Hepatocyte (in vitro differentiated cells): ENCODE measurements around the gene CMTM8. TPM values are rescaled to one million over a fixed set of nuclear protein-coding genes. Genes with fewer than 3 reads are reported as not detected.

Source experiments
- DNase-seq: peaks from one replicate; pipeline ENCODE4 v3.0.0-alpha.2; 2016; ENCODE audit warnings: low spot score
- H2AFZ ChIP-seq: fragments of 200-600 bp; sonication (generic); 2 replicates; pipeline ENCODE4 v1.6.0; 2016; ENCODE audit warnings: antibody characterized with exemption, mild to moderate bottlenecking
- H3K27ac ChIP-seq: fragments of 200-600 bp; sonication (generic); 2 replicates; pipeline ENCODE4 v1.5.1; 2016; ENCODE audit warnings: mild to moderate bottlenecking
- H3K27me3 ChIP-seq: fragments of 200-600 bp; sonication (generic); 2 replicates; pipeline ENCODE4 v1.6.1; 2016
- H3K36me3 ChIP-seq: fragments of 200-600 bp; sonication (generic); replicated peaks from 2 replicates; pipeline ENCODE4 v1.5.1; 2016; ENCODE audit warnings: low read depth; ENCODE audit not compliant: insufficient read depth
- H3K4me1 ChIP-seq: fragments of 200-600 bp; sonication (generic); 2 replicates; pipeline ENCODE4 v1.5.1; 2016; ENCODE audit warnings: mild to moderate bottlenecking, moderate library complexity; ENCODE audit not compliant: insufficient read depth
- H3K4me2 ChIP-seq: fragments of 200-600 bp; sonication (generic); 2 replicates; pipeline ENCODE4 v1.6.0; 2016
- H3K4me3 ChIP-seq: fragments of 200-600 bp; sonication (generic); 2 replicates; pipeline ENCODE4 v1.5.1; 2016; ENCODE audit warnings: mild to moderate bottlenecking
- H3K79me2 ChIP-seq: fragments of 200-600 bp; sonication (generic); 2 replicates; pipeline ENCODE4 v1.6.0; 2017; ENCODE audit warnings: mild to moderate bottlenecking
- H3K9me2 ChIP-seq: fragments of 200-600 bp; sonication (generic); replicated peaks from 2 replicates; pipeline ENCODE4 v1.6.0; 2017; ENCODE audit warnings: mild to moderate bottlenecking; ENCODE audit not compliant: insufficient read depth
- H3K9me3 ChIP-seq: fragments of 200-600 bp; sonication (generic); 2 replicates; pipeline ENCODE4 v1.5.1; 2016; ENCODE audit warnings: low read depth, mild to moderate bottlenecking
- H4K20me1 ChIP-seq: fragments of 200-600 bp; sonication (generic); 2 replicates; pipeline ENCODE4 v1.6.0; 2016; ENCODE audit warnings: mild to moderate bottlenecking; ENCODE audit not compliant: insufficient read depth, poor library complexity, severe bottlenecking
- EZH2 ChIP-seq: fragments of 200-600 bp; sonication (generic); IDR thresholded peaks from 2 replicates; pipeline ENCODE4 v1.6.1; 2016; ENCODE audit warnings: antibody characterized with exemption, mild to moderate bottlenecking, borderline replicate concordance
- EZH2phosphoT487 ChIP-seq: fragments of 200-600 bp; sonication (generic); IDR thresholded peaks from one replicate; pipeline ENCODE4 v1.6.1; 2018; ENCODE audit warnings: antibody characterized with exemption, mild to moderate bottlenecking, low read depth, moderate library complexity; ENCODE audit not compliant: unreplicated experiment, severe bottlenecking
- WGBS: methylation state at CpG from one replicate; pipeline ENCODE4 v1.1.6; 2016; ENCODE audit warnings: low lambda C conversion rate; ENCODE audit errors: missing lambda C conversion rate; 5-methylcytosine and 5-hydroxymethylcytosine counted together
- polyA plus RNA-seq: library from polyadenylated mRNA; unstranded; fragments of >200 nt; fragmentation: Nextera tagmentation; extraction: Ambion mirVana; gene quantifications from 2 replicates; pipeline ENCODE4 v1.2.1, GENCODE V29; 2016
- total RNA-seq: library from RNA; depleted of rRNA; stranded (reverse); fragments of >200 nt; gene quantifications from 2 replicates; pipeline ENCODE4 v1.2.3, GENCODE V29; 2014
- TF ChIP-seq, protein P1 (sequence below): fragments of 200-600 bp; sonication (generic); IDR thresholded peaks from 2 replicates; pipeline ENCODE4 v1.5.1; 2016; ENCODE audit warnings: antibody characterized with exemption, mild to moderate bottlenecking; ENCODE audit not compliant: poor library complexity

Gene CMTM8
- total and polyA plus RNA-seq, 2 experiments from 2014 or later, result 20.7 to 34.1 TPM

DNA sequence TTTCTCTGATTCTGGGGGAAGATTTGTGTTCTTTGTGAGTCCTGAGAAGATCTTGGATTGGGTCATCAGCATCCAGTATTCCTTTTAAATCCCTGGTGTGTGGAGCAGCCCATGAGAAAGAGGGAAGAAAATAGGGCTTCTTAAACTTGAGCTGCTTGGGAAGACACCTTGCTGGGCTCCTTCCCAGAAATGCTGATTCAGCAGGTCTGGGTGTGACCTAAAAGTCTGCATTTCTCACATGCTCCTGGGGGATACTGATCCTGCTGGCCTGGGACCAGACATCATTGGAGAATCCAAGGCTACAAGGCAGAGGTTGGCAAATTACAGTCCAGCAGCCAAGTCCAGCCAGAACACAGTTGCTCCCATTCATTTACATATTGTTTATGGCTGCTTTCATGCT, 99.0 kb downstream of the CMTM8 start:
- no peak for TF ChIP-seq EZH2phosphoT487
- TF ChIP-seq, protein P1, sequence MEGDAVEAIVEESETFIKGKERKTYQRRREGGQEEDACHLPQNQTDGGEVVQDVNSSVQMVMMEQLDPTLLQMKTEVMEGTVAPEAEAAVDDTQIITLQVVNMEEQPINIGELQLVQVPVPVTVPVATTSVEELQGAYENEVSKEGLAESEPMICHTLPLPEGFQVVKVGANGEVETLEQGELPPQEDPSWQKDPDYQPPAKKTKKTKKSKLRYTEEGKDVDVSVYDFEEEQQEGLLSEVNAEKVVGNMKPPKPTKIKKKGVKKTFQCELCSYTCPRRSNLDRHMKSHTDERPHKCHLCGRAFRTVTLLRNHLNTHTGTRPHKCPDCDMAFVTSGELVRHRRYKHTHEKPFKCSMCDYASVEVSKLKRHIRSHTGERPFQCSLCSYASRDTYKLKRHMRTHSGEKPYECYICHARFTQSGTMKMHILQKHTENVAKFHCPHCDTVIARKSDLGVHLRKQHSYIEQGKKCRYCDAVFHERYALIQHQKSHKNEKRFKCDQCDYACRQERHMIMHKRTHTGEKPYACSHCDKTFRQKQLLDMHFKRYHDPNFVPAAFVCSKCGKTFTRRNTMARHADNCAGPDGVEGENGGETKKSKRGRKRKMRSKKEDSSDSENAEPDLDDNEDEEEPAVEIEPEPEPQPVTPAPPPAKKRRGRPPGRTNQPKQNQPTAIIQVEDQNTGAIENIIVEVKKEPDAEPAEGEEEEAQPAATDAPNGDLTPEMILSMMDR, result no peak
- no peak for TF ChIP-seq EZH2
- H3K36me3 ChIP-seq, result no peaks in the 10 kb centered on the region
- no peaks in the 10 kb centered on the region for H3K9me3 ChIP-seq
- no peak overlapping the region for H2AFZ ChIP-seq
- H3K9me2 ChIP-seq, result no peaks in the 10 kb centered on the region
- DNase-seq, result no peak
- peaks cover 20% of the 10 kb centered on the region for H3K4me1 ChIP-seq
- H3K4me2 ChIP-seq, result no peak overlapping the region
- no peak overlapping the region for H3K27ac ChIP-seq
- H3K4me3 ChIP-seq, result no peak overlapping the region
- no peaks in the 10 kb centered on the region for H3K27me3 ChIP-seq
- H3K79me2 ChIP-seq, result peaks cover 9% of the 10 kb centered on the region
- H4K20me1 ChIP-seq, result no peaks in the 10 kb centered on the region

DNA sequence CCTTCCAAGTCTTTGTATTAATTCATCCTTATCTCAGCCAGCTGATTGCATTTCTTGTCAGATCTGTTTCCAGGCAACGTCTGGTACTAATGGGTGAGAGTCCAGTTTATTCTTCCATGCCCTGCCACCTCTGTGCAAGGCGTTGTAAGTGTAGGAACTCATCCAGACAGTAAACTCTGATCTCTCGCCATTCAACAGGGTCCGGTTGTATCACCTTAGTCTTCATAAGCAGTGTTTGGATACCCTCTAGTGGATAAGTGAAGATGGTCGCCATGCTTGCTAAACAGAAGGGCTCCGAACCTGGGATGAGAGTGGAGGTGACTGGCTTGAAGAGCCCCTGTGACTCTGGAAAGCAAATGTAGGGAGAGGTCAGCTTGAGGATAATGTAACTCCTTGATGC, 101.6 kb downstream of the CMTM8 start:
- 22% methylated on average over 6 of the region's 6 CpGs for WGBS
- Histone ChIP-seq H3K9me3 (no peaks in the 10 kb centered on the region), H3K9me2 (no peaks in the 10 kb centered on the region), H3K4me3 (no peak overlapping the region), H3K4me1 (peaks cover 20% of the 10 kb centered on the region), H3K79me2 (peaks cover 15% of the 10 kb centered on the region), H3K36me3 (no peaks in the 10 kb centered on the region), H3K27me3 (no peaks in the 10 kb centered on the region), H3K4me2 (no peak overlapping the region), H3K27ac (peak overlapping the region; percentile 19), H4K20me1 (no peaks in the 10 kb centered on the region), H2AFZ (no peak overlapping the region)
- no peak for TF ChIP-seq EZH2
- TF ChIP-seq, protein P1, result peak; percentile 71
- DNase-seq, result peak; percentile 79

DNA sequence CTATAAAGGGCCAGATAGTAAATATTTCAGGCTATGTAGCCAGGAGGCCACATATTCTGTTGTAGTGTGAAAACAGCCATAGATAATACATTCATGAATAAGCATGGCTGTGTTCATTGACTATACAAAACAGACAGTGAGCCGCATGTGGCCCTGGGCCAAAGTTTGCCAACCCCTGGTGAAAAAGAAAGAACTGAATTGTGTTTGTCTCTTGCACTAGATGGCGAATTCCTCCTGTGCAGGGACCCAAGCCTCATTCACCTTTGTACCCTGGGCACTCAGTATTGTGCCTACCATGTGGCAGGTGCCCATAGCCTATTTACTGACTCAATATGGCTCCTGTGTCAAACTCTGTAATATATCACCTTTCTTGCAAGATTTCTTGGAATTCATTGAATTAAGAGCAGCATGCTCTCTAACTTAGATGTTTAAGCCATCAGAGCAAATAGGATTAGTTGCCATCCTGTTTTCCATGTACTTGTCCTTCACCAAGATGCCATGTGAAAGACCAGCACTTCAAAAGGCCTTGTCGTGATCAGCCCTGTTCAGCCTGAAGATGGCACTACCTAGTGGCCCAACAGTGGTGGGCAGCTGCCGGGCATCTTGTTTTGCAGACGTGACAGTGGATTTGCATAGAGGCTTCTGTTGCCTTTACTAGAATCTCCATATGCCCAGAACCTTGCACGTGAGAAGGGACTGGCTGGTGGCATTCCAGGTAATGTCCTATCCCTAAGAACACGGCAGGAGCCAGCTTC, 102.3 kb downstream of the CMTM8 start:
- no peak for TF ChIP-seq EZH2
- TF ChIP-seq, protein P1, result no peak
- no peak for TF ChIP-seq EZH2phosphoT487
- Histone ChIP-seq H3K36me3 (no peaks in the 10 kb centered on the region), H3K9me2 (no peaks in the 10 kb centered on the region), H3K79me2 (peaks cover 23% of the 10 kb centered on the region), H3K4me2 (no peak overlapping the region), H3K4me3 (no peak overlapping the region), H2AFZ (no peak overlapping the region), H3K27ac (peak overlapping the region; percentile 19), H4K20me1 (no peaks in the 10 kb centered on the region), H3K27me3 (no peaks in the 10 kb centered on the region), H3K9me3 (no peaks in the 10 kb centered on the region), H3K4me1 (peaks cover 13% of the 10 kb centered on the region)
- WGBS, result 90% methylated on average over 7 of the region's 7 CpGs
- no peak for DNase-seq
